Umbilical cord (tissue), 2 donors: Measurements from ENCODE around the gene MRI1. TPM values are rescaled to one million over a fixed set of nuclear protein-coding genes. Genes with fewer than 3 reads are reported as not detected.
"Not testable (repeated sequence)": the region's sequence is repeated elsewhere in the genome, so short reads cannot be mapped to it uniquely, and the experiment has no call there.

Source experiments
- DNase-seq: peaks from one replicate; pipeline ENCODE4 v3.0.0-alpha.2; 2015; ENCODE audit warnings: low spot score
- total RNA-seq: library from RNA; depleted of rRNA; stranded (reverse); fragments of >200 nt; gene quantifications from one replicate; pipeline ENCODE4 v1.2.3, GENCODE V29; 2014; ENCODE audit warnings: low replicate concordance; ENCODE audit not compliant: insufficient read depth

The MRI1 gene
- 38.0 TPM for total RNA-seq

DNA sequence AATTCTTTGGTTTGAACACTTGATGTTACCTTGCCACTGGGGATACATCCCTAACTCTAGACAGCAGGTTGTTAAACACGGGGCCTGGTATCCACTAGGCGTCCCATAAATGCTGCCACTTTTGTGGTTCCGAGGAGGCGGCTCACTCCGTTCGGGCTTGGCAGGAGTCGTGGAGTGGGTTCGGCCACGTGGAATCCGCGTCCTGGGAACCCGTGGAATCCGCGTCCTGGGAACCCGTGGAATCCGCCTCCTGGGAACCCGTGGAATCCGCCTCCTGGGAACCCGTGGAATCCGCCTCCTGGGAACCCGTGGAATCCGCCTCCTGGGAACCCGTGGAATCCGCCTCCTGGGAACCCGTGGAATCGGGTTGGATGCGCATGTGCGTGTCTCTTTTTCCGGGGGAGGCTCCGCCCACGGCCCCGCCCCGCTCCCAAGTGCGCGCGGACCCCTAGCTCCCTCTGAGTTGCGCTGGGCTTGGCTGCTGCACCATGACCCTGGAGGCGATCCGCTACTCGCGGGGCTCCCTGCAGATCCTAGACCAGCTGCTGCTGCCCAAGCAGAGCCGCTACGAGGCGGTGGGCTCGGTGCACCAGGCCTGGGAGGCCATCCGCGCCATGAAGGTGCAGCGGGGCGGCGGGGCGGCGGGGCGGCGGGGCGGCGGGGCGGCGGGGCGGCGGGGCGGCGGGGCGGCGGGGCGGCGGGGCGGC is at the start of gene MRI1:
Gene MRI1 (plus strand): TSS at position 422 of the 707 bp plus-strand sequence. CDS start 67 bp downstream, at position 489.
- peak; percentile 86 for DNase-seq

DNA sequence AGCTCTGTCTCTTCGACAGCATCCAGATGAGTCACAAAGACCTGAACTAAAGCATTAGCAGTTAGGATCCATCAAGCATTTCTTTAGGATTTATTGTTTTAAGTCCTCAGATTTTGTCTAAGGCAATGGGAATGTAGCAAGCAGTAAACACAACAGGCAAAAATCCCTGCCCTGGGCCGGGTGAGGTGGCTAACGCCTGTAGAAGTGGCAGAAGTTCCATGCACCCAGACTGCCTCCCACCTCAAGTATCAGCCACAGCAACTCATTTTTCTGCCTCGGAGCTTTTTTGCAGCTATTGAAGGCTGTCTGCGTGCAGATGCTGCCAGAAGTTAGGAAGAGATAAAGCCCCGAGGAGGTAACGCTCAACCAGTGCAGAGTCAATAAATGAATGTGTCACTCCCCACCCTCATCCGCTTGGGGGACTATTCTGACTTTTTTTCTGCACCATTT is 47.1 kb upstream of the MRI1 start:
- DNase-seq, result no peak

DNA sequence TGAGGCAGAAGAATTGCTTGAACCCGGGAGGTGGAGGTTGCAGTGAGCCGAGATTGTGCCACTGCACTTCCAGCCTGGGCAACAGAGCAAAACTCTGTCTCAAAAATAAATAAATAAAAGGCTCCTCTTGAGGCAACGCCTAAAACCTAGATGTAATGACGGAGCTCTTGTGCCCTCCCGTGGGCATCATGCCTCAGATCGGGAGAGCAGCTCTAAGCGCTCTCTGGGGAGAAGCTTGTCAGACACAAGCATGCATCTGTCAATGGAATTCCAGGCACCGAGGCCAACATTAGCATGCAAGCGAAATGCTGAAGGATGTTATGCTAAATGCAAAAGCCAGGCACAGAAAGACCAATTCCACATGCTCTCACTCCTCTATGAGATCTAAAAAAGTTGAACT is 45.6 kb upstream of the MRI1 start:
- peak; percentile 63 for DNase-seq

DNA sequence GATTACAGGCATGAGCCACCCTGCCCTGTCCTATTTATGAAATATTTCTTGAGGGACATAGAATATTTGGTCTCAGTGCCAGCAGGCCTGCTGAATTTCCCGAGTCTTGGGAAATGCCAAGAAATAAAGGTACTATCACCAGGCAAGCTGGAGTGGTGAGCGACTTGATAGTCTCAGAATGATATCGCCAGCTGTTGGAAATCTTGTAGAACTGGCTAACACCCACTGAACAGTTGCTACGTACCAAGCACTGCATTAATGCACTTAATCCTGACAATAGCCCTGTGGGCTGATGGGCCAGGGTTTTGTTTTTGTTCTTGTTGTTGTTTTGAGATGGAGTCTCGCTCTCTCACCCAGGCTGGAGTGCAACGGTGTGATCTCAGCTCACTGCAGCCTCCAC is 42.2 kb upstream of the MRI1 start:
- no peak for DNase-seq

DNA sequence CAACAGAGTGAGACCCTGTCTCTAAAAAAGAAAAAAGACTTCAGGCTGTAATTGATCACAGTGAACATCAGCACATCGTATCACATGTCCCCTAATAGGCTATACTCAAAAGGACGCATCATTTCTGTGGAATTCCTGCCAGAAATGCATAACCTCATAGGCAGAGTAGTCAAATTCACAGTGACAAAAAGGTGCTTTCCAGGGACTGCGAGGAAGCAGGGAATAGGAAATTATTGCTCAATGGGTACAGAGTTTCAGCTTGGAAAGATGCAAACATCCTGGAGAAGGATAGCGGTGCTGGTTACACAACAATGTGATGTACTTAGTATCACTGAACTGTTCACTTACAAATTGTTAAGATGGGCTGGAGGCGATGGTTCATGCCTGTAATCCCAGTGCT is 41.1 kb upstream of the MRI1 start:
- DNase-seq, result no peak

DNA sequence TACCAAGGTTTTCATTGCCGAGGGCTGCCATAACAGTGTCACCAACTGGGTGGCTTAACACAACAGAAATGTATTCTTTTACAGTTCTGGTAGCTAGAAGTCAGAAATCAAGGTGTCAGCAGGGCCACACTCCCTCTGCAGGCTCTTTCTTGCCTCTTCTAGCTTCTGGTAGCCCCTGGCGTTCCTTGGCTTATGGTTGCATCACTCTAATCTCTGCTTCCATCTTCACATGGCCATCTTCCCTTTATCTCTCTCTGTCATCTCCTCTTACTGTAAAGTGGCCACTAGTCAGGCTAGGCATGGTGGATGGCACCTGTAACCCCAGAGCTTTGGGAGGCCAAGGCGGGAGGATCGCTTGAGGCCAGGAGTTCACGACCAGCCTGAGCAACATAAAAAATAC is 38.0 kb upstream of the MRI1 start:
- no peak for DNase-seq

DNA sequence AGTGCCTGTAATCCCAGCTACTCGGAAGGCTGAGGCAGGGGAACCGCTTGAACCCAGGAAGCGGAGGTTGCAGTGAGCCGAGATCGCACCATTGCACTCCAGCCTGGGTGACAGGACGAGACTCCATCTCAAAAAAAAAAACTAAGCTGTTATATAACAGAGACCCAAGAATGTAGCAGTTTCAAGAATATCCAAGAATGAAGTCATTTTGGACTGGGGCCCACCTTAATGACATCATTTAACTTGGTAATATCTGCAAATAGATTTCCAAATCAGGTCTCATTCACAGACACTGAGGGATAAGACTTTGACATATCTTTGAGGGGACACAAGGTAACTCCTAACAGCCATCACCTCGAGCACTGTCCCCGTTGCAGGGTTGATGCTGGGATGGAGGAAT is 36.5 kb upstream of the MRI1 start:
- DNase-seq, result peak; percentile 17

DNA sequence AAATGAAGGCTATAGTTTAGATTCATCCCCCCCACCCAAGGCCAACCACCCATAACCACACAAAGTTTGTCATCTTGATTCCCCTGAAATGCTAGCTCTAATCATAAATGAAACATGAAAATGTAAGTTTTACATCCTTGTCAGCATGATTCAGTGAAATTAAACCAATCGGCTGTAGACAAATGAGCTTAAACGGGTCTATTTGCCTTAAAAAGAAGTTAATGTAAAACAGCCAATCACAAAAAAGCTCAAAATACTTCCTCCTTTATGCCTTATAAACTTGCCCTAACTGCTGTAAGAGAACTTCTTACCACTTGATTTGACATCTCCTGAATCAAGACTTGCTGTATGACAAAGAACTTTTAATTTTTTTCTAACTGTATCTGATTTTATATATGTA is 34.5 kb upstream of the MRI1 start:
- no peak for DNase-seq

DNA sequence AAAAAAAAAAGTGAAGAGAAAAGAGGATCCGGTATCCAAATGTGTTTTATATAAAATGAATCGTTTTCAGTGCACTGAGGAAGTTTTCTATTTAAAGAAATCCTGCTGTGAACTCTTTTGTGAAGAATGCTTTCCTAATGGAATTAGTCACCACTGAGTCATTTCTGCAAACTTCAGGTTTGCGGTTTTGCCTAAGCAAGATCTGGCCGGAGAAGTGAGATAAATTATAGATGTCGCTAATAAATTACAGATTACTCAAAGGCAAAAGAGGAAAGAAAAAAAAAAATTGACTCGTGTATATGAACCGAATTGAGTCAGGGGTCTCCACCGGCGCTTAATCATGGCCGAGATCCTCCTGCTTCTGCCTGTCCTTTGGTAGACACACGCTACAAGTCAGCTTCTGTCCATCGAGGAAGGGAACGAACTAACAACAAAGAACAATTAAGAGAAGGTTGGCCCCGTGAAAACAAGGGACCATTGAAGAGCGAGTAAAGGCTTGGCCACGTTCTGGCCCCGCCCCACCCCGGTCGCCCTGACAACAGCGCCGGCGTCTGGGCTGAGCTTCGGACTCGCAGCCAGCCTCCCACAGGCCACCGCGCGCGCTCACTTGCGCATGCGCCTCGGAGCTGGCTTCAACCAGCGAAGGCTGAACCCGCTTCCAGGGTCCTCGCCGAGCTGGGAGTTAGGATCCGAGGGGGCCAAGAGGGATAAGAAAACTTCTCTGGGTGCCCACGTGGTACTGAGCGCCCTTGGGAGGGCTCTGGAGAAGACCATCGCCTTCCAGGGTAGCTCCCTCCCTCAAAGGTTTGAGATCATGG is 33.0 kb upstream of the MRI1 start:
- DNase-seq, result peak; percentile 97

DNA sequence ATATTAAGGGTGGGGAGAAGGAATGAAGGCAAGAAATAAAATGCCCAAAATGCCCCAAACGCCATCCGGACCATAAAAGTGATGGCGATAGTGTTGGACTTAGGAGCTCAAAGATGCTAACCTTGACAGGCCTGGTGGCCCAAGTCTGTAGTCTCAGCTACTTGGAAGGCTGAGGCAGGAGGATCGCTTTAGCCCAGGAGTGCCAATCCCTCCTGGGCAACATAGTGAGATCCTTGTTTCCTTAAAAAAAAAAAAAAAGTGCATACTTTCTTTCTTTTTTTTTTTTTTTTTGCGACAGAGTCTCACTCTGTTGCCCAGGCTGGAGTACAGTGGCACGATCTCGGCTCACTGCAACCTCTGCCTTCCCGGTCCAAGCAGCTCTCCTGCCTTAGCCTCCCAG is 32.0 kb upstream of the MRI1 start:
- DNase-seq, result no peak

DNA sequence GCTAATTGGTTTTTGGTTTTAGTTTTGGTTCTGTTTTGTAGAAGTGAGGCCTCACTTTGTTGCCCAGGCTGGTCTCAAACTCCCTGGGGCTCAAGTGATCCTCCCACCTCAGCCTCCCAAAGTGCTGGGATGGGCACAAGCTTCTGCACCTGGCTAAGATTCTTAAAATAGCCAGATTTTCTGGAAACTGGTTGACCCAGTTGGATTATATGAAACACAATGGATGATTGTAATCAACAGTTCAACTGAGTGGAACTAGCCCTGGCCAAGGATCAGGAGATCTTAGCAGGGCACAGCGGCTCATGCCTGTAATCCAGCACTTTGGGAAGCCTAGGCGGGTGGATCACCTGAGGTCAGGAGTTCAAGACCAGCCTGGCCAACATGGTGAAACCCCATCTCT is 29.6 kb upstream of the MRI1 start:
- no peak for DNase-seq

DNA sequence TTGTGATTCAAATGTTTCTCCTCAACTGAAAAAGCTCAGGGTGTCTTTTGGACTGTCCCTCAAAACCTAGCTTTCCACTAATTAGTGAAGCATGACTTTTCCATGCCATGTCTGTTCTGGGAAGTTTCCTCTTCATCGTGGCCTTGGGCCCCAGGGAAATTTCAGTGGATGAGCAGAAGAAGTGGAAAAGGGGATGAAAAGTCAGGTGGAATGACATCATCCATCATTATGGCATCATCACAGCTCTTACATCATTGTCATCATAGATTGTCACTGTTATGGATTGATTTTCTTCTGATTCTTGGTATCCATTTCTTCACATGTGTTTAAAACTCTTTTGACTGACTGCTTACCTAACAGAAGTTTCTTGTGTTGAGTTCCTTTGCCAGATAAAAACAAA is 26.2 kb upstream of the MRI1 start:
- DNase-seq, result no peak

DNA sequence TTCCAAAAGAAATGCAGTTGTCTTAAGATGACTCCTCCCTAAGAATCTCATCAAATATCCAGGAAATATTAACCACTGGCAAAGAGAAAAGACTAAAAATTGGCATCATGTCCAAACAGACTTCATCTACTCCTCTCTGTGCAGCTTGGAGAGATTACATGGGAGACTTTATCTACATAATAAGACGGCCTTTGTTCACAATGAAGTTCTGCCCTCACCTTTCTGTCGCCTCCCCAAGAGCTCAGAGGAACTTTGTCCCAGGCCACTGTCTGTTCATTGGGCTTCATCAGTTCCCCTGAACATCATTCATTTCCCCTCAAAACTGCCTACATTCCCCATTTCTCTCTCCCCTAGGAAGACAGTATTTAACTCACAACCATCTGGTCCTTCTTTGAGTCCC is 22.4 kb upstream of the MRI1 start:
- no peak for DNase-seq

DNA sequence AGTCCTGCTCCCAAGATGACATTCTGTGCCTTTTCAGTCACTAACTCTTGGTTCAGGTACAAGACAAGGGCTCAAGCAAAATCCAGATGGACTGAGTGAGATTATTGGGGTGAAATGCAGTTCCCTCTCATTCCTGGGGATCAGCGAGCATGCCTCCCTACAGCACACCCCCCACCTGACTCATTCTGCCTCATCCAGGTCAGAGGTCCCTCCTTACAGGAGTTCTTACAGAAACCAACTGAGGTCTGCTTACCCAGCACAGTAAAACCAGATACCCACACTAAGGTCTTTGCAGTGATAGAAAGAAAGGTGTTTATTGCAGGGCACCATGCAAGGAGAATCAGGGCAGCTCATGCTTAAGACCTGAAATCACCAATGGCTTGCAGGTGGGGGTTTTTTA is 21.6 kb upstream of the MRI1 start:
- no peak for DNase-seq

DNA sequence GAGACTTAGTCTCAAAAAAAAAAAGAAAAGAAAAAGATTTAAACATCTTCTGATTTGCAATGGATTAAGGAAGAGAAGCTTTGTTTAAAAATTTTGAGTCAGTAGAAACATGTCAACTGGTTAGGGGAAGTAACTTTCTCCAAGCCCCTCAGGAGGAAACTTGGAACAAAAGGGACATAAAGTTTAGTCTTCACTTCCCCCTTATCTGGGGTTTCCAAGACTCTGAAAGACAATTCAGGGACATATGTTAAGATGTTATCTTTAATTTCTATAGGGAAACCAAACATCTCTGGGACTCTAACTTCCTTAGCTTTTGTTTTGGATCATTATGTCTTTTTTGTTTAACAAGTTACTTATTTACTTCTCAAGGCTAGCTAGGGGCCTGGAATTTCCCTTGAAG is 20.1 kb upstream of the MRI1 start:
- DNase-seq, result no peak

DNA sequence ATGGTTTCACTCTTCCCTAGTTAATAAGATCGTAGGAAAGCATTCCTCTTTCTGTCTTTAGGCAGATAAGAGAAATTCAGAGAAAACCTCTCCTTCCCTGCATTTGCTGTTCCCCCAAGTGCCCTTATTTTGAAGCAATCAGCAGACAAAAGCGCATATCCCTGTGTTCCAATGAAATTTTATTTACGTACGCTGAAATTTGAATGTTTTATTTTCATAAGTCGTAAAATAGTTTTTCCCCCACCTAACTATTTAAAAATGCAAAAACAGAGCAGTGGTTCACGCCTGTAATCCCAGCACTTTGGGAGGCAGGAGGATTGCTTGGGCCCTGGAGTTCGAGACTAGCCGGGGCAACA is 17.2 kb upstream of the MRI1 start:
- DNase-seq, result no peak

DNA sequence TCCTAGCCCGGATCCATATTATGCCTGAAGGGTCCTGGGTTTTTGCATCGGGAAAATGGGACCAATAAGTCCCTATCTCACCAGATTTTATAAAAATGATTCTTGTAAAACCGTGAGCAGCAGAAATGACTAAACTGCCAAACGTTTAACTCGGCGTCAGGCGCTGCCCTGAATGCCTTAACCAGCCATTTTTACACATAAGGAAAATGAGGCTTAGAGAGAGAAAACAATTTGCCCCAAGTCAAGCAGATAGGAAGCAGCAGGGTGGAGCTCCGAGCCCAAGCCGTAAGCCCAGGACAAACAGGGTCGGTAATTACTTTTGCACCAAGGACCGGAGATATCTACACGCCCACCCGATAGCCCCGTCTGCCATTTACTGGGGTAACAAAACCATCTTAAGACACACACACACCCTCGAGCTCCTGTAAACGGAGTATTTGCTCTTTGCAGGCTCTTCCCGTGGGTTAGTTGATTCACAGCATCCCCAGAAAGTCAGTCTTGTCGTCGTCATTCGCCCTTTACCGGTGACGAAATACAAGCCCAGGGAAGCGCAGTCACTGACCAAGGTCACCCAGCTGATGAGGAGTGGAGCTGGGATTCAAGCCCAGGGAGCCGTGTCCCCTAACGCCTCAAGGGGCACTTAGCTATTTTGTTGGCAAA is 16.0 kb upstream of the MRI1 start:
- no peak for DNase-seq

DNA sequence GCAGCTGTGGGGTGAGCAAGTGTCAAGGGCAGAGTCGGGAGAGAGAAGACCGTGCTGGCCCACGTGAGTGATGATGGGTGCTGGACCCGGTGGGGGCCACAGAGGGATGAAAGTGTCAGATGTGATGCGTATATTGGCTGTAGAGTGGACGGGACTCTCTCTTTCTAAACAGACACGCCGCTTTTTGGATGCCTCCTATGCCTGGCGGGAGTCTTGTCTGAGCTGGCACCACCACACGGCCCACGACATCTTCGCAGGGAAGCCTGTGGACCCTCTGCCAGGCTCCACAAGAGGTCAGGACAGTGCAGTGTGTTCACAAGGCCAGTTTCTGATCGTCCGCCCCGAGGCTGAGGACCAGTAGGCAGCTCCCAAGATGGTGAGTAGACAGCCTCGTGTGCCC is 12.9 kb upstream of the MRI1 start:
- no peak for DNase-seq

DNA sequence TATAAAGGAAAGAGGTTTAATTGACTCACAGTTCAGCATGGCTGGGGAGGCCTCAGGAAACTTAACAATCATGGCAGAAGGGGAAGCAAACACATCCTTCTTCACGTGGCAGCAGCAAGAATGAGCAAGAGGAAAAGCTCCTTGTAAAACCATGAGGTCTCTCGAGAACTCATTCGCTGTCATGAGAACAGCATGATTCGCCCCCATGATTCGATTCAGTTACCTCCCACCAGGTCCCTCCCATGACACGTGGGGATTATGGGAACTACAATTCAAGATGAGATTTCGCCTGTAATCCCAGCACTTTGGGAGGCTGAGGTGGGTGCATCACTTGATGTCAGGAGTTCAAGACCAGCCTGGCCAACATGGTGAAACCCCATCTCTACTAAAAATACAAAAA is 10.7 kb upstream of the MRI1 start:
- not testable (repeated sequence) for DNase-seq

DNA sequence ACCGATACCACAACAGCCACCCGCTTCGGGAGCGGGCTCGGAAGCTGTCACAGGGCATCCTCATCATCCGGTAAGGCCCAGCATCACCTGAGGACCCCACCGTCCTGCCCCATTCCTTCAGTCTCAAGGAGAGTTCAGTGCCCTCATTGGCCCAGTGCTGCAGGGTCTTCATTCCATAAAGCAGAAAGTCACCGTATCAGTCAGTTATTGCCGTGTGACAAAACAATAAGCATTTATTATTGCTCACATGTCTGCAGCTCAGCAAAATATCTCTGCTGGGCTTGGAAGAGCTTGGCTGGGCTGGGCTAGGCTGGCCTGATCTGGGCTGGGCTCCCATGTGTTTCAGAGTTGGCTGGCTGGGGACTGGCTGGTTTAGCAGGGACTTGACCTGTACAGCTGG is 8.1 kb upstream of the MRI1 start:
- no peak for DNase-seq

DNA sequence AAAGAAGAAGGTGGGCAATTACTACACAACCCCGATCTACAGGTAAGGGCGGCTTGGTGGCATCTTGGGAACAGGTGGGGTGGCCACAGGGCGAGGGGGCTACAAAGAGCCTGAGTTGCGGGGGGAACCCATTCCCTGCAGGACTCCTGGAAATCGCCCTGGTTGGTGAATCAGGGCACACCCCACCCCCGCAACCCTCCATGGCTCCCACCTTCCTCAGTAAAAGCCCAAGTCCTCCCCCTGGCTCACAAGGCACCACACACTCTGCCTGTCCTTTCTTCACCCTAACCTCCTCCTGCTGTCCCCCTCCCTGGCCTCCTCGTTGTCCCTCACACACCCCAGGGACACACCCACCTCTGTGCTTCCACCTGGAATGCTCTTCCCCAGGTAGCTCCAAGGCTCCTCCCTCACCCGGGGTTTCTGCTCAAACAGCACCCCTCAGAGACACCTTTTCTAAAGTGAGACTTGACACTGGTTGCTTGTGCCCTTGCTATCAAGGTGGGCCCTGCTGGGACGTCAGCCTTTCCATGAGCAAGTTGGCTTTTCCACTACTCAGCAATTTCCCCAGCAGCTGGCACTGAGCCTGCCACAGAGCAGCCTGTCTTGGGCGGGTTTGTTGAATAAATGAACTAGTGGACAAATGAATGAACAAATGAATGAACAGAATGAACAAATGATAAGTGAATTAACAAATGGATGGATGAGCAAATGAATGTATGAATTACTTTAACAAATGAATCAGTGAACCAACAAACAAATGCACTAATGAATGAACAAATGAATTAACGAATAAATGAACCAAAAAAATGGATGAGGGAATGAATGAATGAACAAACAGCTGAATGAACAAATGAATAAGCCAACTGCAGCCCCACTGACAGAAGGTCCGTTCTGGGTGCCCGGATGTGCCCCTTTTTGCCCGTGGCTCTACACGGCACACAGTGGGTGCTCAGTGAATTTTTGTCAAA is 6.2 kb upstream of the MRI1 start:
- DNase-seq, result no peak

DNA sequence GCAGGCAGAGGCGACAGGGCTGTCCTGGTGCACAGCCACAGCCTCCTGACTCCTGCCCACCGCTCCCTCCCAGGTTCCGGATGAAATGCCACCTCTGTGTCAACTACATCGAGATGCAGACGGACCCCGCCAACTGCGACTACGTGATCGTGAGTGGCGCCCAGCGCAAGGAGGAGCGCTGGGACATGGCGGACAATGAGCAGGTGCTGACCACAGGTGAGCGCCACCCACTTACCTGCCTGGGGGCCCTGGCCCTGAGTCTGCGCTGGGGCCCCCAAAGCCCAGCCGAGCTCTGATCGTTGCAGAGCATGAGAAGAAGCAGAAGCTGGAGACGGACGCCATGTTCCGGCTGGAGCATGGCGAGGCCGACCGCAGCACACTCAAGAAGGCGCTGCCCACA is 5.5 kb upstream of the MRI1 start:
- DNase-seq, result no peak
